HG03442 (cell line): ENCODE data around the gene IGSF5.
"Not testable (repeated sequence)": the region's sequence is repeated elsewhere in the genome, so short reads cannot be mapped to it uniquely, and the experiment has no call there.

Experiments used
- ATAC-seq: cut with Tn5 transposase; IDR thresholded peaks from one replicate; pipeline ENCODE4 v1.9.1; 2021; ENCODE audit warnings: mild to moderate bottlenecking, moderate library complexity; ENCODE audit not compliant: unreplicated experiment

Gene IGSF5

DNA sequence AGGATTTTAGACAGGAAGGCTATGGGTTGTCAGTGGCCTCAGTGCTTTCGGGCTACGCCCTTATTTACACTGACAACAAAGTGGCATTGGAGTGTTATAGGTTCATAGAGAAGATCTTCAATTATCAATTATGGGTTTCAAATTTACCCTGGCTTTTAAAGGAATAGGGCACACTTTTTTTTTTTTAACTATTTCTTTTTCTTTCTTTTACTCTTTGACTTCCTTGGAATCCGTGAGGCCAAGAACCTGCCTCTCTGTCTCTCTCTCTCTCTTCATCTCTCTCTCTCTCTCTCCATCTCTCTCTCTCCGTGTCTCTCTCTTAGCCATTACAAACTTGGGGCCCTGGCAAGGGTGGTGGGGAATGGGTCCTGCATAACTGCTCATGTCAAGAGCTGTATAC lies at the start of gene IGSF5:
Gene IGSF5 (plus strand): TSS at position 301 of the 400 bp plus-strand sequence. CDS start 327 bp downstream, outside the sequence.
- not testable (repeated sequence) for ATAC-seq

GRCh38 chr21:39696196-39696595 lies 48.8 kb upstream of the IGSF5 start:
- no peak for ATAC-seq

DNA sequence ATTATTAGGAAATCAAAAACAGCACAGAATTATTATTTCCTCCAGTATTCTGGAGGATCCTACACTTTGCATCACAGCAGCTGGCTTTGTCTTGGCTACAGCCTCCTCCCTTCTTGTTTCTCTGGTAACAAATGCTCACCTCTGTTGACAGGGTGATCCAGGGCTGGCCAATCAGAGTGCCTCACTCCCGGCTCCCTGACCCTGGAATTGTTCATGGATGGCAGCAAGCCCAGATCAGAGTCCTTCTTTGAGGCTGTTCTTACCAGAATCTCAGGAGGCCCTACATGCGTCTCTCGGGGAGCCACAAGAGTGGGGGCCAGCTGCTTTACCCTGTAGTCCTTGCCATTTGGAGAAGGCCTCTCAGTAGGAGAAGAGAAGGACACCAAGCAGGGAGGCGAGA lies 48.4 kb upstream of the IGSF5 start:
- ATAC-seq = no peak

GRCh38 chr21:39700318-39700717 lies 44.7 kb upstream of the IGSF5 start:
- ATAC-seq = no peak

GRCh38 chr21:39703578-39703977 lies 41.4 kb upstream of the IGSF5 start:
- ATAC-seq = no peak

- no peak for ATAC-seq
Measured at GRCh38 chr21:39705849-39706248, 39.1 kb upstream of the IGSF5 start.

DNA sequence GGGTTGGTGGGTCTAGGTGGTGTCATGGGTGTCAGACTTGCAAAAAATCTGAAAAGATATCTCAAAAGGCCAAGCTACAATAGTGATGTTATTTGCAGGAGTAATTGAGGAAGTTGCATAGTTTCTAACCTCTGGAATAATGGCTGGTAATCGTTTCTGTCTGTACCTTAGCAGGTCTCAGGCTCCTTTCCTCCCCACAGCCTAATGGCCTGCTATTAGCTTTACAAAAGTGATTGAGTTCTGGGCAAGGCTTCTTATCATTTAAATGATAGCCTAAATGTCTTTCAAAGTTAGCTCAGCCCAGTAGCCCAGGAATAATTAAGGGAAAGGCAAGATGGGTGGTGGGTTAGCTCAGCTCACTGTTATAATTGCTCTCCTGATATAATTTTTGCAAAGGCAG lies 37.7 kb upstream of the IGSF5 start:
- ATAC-seq = no peak

DNA sequence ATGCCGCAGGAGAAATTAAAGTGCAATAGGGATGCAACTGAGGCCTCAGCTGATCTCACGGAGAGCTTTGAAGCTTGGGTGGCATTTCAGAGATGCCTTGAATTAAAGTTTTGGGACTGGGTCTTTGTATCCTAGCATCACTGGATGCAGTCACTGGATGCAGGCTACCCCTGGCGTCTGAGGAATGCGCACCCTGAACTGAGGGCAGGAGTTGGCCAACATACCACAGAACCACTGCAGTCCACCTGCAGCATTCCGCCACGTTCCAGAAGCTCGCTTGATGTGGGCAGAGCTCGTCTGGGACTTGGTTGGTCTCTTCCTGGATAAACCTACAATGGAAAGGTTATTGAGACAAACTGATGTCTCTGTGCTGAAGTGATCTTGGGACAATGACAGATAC lies 34.1 kb upstream of the IGSF5 start:
- no peak for ATAC-seq

DNA sequence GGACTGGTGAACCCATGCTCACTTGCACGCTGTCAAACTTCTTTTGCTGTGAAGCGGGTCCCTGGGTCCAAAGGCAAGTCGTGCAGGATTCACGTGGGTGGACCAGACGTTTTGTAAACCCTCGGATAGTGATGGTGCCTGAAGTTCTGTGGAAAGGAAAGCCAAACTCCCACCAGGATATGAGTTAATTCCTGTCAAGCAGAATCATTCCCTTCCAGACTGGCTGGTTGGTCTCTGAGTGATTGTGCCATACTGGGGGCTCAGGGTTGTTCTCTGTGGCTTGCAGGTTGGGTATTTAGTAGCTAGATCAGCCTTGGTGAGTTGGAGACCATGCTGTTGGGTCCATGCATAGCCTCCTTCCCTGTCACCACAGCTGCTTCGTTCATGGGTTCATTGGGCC lies 32.7 kb upstream of the IGSF5 start:
- ATAC-seq = no peak

- no peak for ATAC-seq
Measured at GRCh38 chr21:39712976-39713375, 32.0 kb upstream of the IGSF5 start.

GRCh38 chr21:39713905-39714304 lies 31.1 kb upstream of the IGSF5 start:
- no peak for ATAC-seq

GRCh38 chr21:39714331-39714730 lies 30.7 kb upstream of the IGSF5 start:
- ATAC-seq = no peak

DNA sequence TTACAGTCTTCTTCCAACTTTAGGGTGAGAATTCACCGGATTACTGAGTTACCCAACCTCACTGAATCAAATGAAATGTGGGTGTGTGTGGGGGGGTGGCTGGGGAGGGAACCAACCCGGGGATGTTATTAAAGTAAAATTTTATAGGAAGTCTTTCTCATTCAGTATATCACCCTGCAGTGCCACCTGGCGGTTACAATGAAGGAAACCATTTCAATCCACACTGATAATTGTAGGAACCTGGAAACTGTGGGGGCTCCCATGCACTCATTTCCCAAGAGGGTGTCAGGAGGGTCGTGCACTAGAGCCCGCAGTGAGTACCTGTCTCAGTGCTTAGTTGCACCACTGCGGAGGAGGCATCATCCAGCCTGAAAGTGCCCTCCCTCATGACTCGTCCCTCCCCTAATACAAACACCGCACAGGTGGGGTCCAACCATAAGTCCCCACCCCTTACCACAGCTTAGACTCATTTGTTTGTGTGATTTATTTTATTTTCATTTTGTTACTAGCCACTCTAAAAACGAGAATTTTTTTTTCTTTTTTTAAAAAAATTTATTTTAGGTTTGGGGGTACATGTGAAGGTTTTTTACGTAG lies 29.1 kb upstream of the IGSF5 start:
- ATAC-seq = no peak

- no peak for ATAC-seq
Measured at GRCh38 chr21:39720126-39720778, 24.7 kb upstream of the IGSF5 start.

DNA sequence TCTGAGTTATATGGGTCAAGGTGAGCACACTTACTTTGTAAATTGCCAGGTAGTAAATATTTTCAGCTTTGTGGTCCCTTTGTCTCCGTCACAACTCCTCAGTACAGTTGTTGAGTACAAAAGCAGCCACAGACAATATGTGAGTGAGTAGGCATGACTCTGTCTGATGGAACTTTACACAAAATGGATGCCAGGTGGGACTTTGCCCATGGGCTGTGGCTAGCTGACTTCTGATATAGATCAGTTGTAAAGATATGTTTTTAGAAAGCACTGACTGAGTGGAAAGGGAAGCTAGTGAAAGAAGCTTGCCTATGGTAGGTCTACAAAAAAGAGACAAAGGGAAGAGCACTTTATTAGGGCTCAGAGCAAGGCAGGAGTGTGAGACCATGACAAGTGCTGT lies 23.1 kb upstream of the IGSF5 start:
- no peak for ATAC-seq

GRCh38 chr21:39724944-39725343 lies 20.0 kb upstream of the IGSF5 start:
- ATAC-seq = no peak

DNA sequence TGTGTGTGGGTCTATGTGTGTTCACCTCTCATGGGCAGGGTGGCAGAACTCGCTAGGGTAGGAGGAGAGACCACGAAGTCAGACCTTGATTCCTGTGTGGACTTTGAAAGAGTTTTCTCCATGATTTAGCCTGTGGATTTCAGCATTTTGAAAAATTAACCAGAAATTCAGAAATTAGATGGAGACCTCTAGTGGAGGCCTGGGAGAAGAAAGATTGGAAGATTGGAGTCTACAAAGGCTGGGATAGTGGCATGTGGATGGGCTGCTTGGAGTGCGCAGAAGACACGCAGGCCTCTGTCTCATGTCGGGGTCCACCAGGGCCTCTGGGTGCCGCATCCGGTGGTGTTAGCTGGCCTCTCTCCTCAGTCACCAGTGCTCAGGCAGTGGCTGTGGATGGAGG lies 18.9 kb upstream of the IGSF5 start:
- no peak for ATAC-seq

- no peak for ATAC-seq
Measured at GRCh38 chr21:39727401-39728120, 17.4 kb upstream of the IGSF5 start.

DNA sequence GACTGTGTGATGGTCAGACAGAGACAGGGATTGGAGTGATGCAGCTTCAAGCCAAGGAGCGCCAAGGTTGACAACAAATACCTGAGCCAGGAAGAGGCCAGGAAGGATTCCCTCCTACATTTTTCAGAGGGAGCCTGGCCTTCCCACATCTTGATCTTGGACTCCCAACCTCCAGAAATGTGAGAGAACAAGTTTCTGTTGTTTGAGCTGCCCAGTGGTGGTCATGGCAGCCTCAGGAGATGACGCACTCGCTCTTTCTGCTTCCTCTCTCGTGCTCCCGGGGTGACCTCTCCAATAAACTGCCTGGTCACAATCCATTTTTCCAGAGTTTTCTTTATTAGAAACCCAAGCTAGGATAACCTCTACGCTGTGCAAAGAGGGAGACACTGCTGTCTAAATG lies 16.6 kb upstream of the IGSF5 start:
- no peak for ATAC-seq

- no peak for ATAC-seq
Measured at GRCh38 chr21:39730418-39731157, 14.4 kb upstream of the IGSF5 start.

DNA sequence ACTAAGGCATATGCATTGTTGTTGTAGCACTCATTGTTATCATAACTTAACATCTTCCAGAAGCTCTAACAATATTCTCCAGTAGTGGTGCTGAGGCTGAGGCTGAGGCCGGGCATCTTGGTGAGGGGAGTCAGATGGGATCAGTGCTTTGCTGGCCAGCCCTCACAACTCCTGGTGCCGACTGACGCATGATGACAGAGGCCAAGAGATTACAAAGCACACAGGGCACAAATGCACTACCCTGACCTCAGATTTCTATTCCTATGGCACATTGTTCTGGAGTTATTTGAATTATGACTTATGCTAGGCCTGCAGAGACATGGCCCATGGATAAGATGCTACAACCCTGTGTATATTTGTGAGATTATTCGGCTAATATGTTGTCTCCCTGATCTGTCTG lies 8.3 kb upstream of the IGSF5 start:
- ATAC-seq = no peak
